AG10803 (cell line): ENCODE measurements around the gene RAB37.

Experiments
- DNase-seq: peaks from one replicate; pipeline ENCODE4 v3.0.0; 2010; ENCODE audit warnings: low read depth
- H3K4me3 ChIP-seq: 2 replicates; pipeline ENCODE4 v1.5.1; 2011; ENCODE audit warnings: mild to moderate bottlenecking, low read length, control low read depth
- CTCF ChIP-seq: conservative IDR thresholded peaks from 2 replicates; pipeline ENCODE4 v1.5.1; 2011; ENCODE audit warnings: mild to moderate bottlenecking, low read length, control low read depth, inconsistent platforms

RAB37 gene

GRCh38 chr17:74776990-74777389, 39.9 kb downstream of the RAB37 start:
- TF ChIP-seq CTCF = no peak
- no peak for DNase-seq

GRCh38 chr17:74777901-74778515, 41.0 kb downstream of the RAB37 start:
- H3K4me3 ChIP-seq = no peak overlapping the region
- DNase-seq = no peak
- TF ChIP-seq CTCF = no peak

More at GRCh38 chr17:74776990-74777389, 39.9 kb downstream of the RAB37 start:
- H3K4me3 ChIP-seq = peak overlapping the region; percentile 96

- no peak for TF ChIP-seq CTCF
- H3K4me3 ChIP-seq = no peak overlapping the region
Measured at GRCh38 chr17:74778960-74779359, 41.9 kb downstream of the RAB37 start.

GRCh38 chr17:74779501-74779900, 42.4 kb downstream of the RAB37 start:
- no peak for DNase-seq
- TF ChIP-seq CTCF = no peak
- H3K4me3 ChIP-seq = no peak overlapping the region

More at GRCh38 chr17:74778960-74779359, 41.9 kb downstream of the RAB37 start:
- DNase-seq = no peak

- TF ChIP-seq CTCF = no peak
- H3K4me3 ChIP-seq = no peak overlapping the region
- DNase-seq = no peak
Measured at GRCh38 chr17:74779948-74780400, 42.9 kb downstream of the RAB37 start.

- H3K4me3 ChIP-seq = no peak overlapping the region
- peak; percentile 15; the same call in 1 of the 2 replicates for TF ChIP-seq CTCF
- DNase-seq = no peak
Measured at GRCh38 chr17:74780443-74781238, 43.6 kb downstream of the RAB37 start.

- no peak for TF ChIP-seq CTCF
Measured at GRCh38 chr17:74782571-74782970, 45.5 kb downstream of the RAB37 start.

More at GRCh38 chr17:74782571-74782970, 45.5 kb downstream of the RAB37 start:
- no peak for DNase-seq
- H3K4me3 ChIP-seq = no peak overlapping the region
